HG02642 (cell line): ENCODE data around the gene MYOC.
"Not testable (repeated sequence)": the region's sequence is repeated elsewhere in the genome, so short reads cannot be mapped to it uniquely, and the experiment has no call there.

ENCODE experiments used
- ATAC-seq: cut with Tn5 transposase; IDR thresholded peaks from one replicate; pipeline ENCODE4 v1.9.1; 2021; ENCODE audit warnings: mild to moderate bottlenecking; ENCODE audit not compliant: unreplicated experiment, poor library complexity

MYOC gene

GRCh38 chr1:171613282-171613681 lies 39.2 kb downstream of the MYOC start:
- no peak for ATAC-seq

- ATAC-seq = no peak
Measured at GRCh38 chr1:171611306-171611705, 41.2 kb downstream of the MYOC start.

GRCh38 chr1:171610385-171610784 lies 42.1 kb downstream of the MYOC start:
- no peak for ATAC-seq

- ATAC-seq = peak; percentile 63
Measured at GRCh38 chr1:171606402-171606941, 46.0 kb downstream of the MYOC start.

GRCh38 chr1:171603042-171603441 lies 49.4 kb downstream of the MYOC start:
- ATAC-seq = not testable (repeated sequence)

- no peak for ATAC-seq
Measured at GRCh38 chr1:171600862-171601261, 51.6 kb downstream of the MYOC start.

GRCh38 chr1:171600310-171600709 lies 52.2 kb downstream of the MYOC start:
- ATAC-seq = not testable (repeated sequence)

- no peak for ATAC-seq
Measured at GRCh38 chr1:171597203-171597602, 55.3 kb downstream of the MYOC start.

- no peak for ATAC-seq
Measured at GRCh38 chr1:171596705-171597104, 55.8 kb downstream of the MYOC start.

GRCh38 chr1:171596119-171596518 lies 56.4 kb downstream of the MYOC start:
- ATAC-seq = no peak

- no peak for ATAC-seq
Measured at GRCh38 chr1:171595324-171595723, 57.2 kb downstream of the MYOC start.

- ATAC-seq = no peak
Measured at GRCh38 chr1:171590022-171590421, 62.5 kb downstream of the MYOC start.

GRCh38 chr1:171588230-171588629 lies 64.3 kb downstream of the MYOC start:
- no peak for ATAC-seq

GRCh38 chr1:171585715-171586114 lies 66.8 kb downstream of the MYOC start:
- no peak for ATAC-seq
